G401.6 (cell line): Measurements from ENCODE around the gene PSPN.
A peak's percentile ranks its signal among the peaks of the same experiment; 100 is the strongest.
"Not testable (repeated sequence)": the region's sequence is repeated elsewhere in the genome, so short reads cannot be mapped to it uniquely, and the experiment has no call there.

Source experiments
- FAIRE-seq: peaks from 2 replicates; lab custom pipeline; 2012; peaks lifted over from hg19 to GRCh38; lab: Jason Lieb, UNC

PSPN gene

DNA sequence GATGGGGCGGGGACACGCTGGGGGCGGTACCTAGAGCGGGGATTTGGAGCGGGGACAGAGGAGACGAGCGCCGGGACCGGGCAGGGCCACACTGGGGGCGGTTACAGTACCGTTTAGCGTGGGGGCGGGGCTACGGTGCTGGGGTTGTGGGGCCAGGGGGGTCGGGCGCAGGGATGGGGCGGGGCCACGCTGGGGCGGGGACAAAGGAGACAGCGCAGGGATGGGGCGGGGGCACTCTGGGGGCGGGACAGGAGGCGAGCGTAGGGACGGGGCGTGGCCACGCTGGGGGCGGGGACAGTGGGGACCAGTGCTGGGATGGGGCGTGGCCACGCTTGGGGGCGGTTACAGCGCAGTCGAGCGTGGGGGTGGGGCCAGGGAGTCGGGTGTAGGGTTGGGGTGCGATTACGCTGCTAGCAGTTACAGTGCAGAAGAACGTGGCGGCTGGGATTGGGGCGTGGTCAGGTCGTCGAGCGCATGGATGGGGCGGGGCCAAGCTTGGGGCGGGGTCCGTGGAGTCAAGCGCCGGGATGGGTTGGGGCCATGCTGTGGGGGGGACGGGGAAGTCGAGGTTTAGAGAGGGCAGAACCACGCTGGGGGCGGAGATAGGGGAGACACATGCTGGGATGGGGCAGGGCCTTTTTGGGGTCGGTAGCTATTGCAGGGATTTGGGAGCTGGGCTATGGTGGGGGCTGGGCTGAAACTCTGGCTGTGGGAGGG is 2.5 kb downstream of the PSPN start:
- peak; percentile 85 for FAIRE-seq

DNA sequence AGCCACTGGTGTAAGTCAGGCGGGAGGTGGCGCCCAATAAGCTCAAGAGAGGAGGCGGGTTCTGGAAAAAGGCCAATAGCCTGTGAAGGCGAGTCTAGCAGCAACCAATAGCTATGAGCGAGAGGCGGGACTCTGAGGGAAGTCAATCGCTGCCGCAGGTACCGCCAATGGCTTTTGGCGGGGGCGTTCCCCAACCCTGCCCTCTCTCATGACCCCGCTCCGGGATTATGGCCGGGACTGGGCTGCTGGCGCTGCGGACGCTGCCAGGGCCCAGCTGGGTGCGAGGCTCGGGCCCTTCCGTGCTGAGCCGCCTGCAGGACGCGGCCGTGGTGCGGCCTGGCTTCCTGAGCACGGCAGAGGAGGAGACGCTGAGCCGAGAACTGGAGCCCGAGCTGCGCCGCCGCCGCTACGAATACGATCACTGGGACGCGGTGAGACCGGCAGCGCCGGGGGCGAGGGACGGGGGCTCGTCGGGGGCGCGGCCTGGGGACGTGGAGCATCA is 3.1 kb downstream of the PSPN start, which contains the start of gene ALKBH7:
Gene ALKBH7 (plus strand): TSS at position 201 of the 502 bp plus-strand sequence. CDS start 27 bp downstream, at position 228.
- FAIRE-seq = peak; percentile 99

GRCh38 chr19:6364353-6364752 is 11.4 kb downstream of the PSPN start:
- FAIRE-seq = no peak

GRCh38 chr19:6362351-6362801 is 13.4 kb downstream of the PSPN start:
- FAIRE-seq = no peak

DNA sequence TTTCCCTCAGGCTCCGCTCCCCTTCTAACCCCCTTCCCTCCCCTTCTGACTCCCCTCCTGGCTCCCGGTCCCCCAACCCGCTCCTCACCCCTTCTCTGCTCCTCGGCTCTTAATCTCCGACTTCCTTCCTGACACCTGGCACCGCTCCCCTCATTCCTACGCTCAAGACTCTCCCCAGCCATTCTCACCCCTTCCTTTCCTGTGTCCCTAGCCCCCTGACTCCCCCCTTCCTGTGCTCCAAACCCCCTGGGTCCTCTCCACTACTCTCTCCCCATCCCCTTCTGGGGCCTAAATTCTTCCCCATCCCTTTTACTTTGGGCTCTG is 13.7 kb downstream of the PSPN start:
- no peak for FAIRE-seq

GRCh38 chr19:6360857-6361216 is 14.9 kb downstream of the PSPN start:
- not testable (repeated sequence) for FAIRE-seq

GRCh38 chr19:6360445-6360844 is 15.3 kb downstream of the PSPN start:
- not testable (repeated sequence) for FAIRE-seq

GRCh38 chr19:6359568-6360341 is 16.0 kb downstream of the PSPN start:
- no peak for FAIRE-seq

DNA sequence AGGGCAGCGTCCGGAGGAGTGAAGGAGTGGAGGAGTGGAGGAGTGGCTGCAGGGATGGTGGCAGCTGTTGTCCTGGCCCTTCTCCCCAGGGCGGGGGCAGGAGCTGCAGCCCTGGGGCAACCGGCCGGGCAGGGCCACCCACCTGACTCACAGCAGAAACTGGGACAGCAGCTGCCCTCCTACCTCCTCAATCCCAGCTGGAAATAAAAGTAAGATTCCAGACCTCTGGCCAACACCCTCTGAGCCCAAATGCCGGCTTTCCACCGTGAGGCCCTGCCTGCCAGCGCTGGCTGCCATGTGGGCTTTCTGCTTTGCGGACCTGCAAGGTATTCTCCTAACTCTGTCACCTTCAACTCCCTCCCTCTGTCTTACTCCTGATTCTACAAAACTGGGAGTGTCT is 17.7 kb downstream of the PSPN start:
- no peak for FAIRE-seq

DNA sequence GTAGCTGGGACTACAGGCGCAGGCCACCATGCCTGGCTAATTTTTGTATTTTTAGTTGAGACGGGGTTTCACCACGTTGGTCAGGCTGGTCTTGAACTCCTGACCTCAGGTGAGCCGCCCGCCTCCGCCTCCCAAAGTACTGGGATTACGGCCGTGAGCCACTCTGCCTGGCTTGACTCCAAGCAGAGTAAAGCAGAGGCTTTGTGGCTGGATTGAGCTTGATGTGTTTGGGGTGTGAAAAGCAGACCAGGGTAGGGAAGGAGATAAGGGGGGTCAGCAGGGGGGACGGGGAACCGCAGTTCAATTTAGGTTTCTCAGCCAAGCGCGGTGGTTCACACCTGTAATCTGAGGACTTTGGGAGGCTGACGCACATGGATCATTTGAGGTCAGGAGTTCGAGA is 18.6 kb downstream of the PSPN start:
- no peak for FAIRE-seq

DNA sequence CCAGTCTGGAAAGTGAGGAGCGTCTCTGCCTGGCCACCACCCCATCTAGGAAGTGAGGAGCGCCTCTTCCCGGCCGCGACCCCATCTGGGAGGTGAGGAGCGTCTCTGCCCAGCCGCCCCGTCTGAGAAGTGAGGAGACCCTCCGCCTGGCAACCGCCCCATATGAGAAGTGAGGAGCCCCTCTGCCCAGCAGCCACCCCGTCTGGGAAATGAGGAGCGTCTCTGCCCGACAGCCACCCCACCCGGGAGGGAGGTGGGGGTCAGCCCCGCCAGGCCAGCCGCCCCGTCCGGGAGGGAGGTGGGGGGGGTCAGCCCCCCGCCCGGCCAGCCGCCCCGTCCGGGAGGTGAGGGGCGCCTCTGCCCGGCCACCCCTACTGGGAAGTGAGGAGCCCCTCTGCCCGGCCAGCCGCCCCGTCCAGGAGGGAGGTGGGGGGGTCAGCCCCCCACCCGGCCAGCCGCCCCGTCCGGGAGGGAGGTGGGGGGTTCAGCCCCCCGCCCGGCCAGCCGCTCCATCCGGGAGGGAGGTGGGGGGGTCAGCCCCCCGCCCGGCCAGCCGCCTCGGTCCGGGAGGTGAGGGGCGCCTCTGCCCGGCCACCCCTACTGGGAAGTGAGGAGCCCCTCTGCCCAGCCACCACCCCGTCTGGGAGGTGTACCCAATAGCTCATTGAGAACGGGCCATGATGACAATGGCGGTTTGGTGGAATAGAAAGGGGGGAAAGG is 20.3 kb downstream of the PSPN start:
- FAIRE-seq = not testable (repeated sequence)

DNA sequence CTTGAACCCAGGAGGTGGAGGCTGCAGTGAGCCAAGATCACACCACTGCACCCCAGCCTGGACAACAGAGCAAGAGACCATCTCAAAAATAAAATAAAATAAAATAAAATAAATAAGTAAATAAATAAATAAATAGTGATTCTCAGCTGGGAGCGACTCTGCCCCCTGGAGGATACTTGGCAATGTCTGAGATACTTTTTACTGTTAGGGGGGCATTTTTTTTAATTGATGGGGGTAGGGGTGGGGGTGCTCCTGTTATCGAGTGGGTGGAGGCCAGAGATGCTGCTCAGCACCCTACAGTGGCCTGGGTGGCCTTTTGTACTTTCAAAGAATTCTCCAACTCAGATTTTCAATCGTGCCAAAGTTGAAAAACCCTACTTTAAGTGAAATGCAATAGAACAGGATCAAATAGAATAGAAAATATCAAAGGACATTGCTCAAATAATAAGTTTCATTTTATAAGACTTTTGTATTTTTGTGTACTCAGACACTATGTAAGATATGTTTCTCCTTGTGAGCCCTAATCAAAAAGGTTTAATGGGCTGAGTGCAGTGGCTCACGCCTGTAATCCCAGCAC is 21.5 kb downstream of the PSPN start:
- FAIRE-seq = no peak

DNA sequence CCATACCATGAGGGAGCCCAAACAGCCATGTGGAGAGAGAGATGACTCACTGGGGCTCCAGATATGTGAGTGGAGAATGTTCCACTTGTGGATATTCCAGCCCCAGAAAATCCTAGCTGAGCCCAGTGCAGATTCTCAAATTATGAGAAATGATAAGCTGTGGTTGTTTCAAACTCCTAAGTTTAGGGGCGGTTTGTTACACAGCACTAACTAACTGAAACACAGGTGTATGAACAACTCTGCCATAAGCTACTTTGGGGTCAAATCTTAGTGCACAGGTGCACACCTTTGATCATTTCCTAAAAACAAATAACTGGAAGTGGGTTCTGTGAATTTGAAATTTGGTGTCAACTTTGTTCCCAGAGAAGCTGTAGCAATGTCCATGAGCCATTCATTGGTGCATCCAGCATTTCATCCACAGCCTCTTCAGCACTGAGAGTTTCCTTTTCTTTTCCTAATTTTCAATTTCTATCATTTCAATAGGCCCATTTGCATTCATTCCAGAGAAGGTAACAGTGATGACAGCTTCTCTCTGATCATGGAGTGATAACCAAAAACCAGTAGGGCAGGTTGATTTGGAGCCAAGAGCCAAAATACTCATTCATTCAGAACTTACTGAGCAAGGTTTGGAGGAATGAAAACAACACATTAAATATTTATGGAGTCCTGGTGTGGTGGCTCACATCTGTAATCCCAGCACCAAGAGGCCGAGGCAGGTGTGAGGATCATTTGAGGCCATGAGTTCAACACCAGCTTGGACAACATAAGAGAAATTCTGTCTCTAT is 23.2 kb downstream of the PSPN start:
- FAIRE-seq = no peak

GRCh38 chr19:6350688-6351087 is 25.0 kb downstream of the PSPN start:
- no peak for FAIRE-seq

DNA sequence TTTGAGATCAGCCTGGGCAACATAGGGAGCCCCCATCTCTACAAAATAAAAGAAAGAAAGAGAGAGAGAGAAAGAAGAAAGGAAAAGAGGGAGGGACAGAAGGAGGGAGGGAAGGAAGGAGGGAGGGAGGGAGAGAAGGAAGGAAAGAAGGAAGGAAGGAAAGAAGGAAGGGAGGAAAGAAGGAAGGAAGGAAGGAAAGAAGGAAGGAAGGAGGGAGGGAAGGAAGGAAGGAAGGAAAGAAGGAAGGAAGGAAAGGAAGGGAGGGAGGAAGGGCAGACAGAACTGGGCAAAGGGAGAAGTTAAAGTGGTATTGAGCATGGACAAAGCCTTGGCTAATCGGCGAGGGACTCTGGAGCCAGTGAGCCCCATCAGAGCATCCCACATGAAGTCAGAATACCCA is 26.5 kb downstream of the PSPN start:
- not testable (repeated sequence) for FAIRE-seq

GRCh38 chr19:6343462-6343861 is 32.3 kb downstream of the PSPN start:
- FAIRE-seq = no peak

- no peak for FAIRE-seq
Measured at GRCh38 chr19:6340493-6341201, 35.1 kb downstream of the PSPN start.

DNA sequence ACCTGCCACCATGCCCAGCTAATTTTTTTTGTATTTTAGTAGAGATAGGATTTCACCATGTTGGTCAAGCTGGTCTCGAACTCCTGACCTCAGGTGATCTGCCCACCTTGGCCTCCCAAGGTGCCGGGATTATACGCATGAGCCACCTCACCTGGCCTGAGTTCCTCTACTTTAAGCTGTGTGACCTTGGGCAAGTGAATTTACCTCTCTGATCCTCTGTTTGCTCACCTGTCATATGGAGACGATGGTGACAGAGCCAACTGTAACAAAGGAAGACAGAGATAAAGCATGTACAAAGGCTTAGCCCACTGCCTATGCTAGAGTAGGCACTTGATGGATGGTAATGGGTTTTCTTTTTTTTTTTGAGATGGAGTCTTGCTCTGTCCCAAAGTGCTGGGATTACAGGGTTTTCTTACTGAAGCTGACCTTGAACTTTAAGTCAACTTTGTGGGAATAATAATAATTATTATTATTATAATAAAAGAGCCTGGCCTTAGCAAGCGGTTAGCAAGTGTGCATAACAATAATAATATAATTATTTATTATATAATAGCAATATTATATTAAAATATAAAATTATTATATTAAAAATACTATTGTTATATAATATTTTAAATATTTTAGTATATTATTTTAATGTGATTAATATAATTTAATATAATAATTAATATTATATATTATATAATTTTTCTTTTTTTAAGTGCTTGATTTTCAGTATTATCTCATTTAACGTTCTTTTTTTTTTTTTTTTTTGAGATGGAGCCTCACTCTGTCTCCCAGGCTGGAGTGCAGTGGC is 41.0 kb downstream of the PSPN start:
- peak; percentile 98 for FAIRE-seq

- no peak for FAIRE-seq
Measured at GRCh38 chr19:6333439-6333838, 42.3 kb downstream of the PSPN start, which contains the start of gene ACER1. Gene ACER1, minus strand, starts transcription at chr19:6333612. Its CDS starts 61 bp downstream, at chr19:6333551.

DNA sequence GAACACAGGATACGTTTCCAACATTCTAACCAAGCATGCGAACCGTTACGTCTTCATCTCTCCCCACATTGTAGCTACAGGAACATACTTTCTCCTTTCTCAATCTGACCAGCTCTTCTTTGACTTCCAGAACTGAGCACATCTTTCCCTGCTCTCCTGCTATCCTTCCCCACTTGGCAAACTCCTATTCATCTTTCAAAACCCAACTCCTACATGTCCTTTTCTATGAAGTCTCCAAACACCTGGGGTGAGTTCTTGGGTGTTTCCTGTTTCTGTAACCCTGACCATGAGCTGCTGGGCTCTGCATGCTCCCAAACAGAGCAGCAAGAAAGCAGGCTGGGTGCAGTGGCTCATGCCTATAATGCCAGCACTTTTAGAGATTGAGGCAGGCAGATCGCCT is 48.9 kb downstream of the PSPN start:
- FAIRE-seq = no peak
